Stimulated activated CD4-positive, alpha-beta T cell treated with anti-CD3 and anti-CD28 coated beads, TNF-alpha, amount 100 ng/mL, for 48 hours (primary cell): Measurements from ENCODE around the gene IBA57.
A peak's percentile ranks its signal among the peaks of the same experiment; 100 is the strongest.
"Not testable (repeated sequence)": the region's sequence is repeated elsewhere in the genome, so short reads cannot be mapped to it uniquely, and the experiment has no call there.

Experiments used
- DNase-seq, 3 donors: peaks; one replicate each; pipeline ENCODE4 v3.0.0-alpha.2; 2020; ENCODE audit warnings: low read depth in 3 of 3

IBA57 gene

GRCh38 chr1:228212966-228213844 lies 47.6 kb downstream of the IBA57 start:
- DNase-seq, result peak; percentile 79 to 96 (median 81)

- DNase-seq, result no peak
Observed at GRCh38 chr1:228213917-228214808, 48.6 kb downstream of the IBA57 start.

- DNase-seq, result no peak
Observed at GRCh38 chr1:228214921-228215662, 49.5 kb downstream of the IBA57 start.

- DNase-seq, result no peak
Observed at GRCh38 chr1:228215663-228216116, 50.1 kb downstream of the IBA57 start.

- no peak for DNase-seq
Observed at GRCh38 chr1:228216371-228217320, 51.0 kb downstream of the IBA57 start.

GRCh38 chr1:228217551-228218344 lies 52.1 kb downstream of the IBA57 start:
- no peak for DNase-seq

GRCh38 chr1:228218513-228219244 lies 53.1 kb downstream of the IBA57 start:
- DNase-seq, result no peak

GRCh38 chr1:228219245-228219961 lies 53.8 kb downstream of the IBA57 start:
- no peak for DNase-seq

- DNase-seq, result no peak
Observed at GRCh38 chr1:228219962-228220780, 54.6 kb downstream of the IBA57 start.

- DNase-seq, result not testable (repeated sequence)
Observed at GRCh38 chr1:228221097-228221496, 55.5 kb downstream of the IBA57 start.

- no peak for DNase-seq
Observed at GRCh38 chr1:228222548-228222947, 56.9 kb downstream of the IBA57 start.

- no peak for DNase-seq
Observed at GRCh38 chr1:228224198-228225164, 58.9 kb downstream of the IBA57 start.

- no peak for DNase-seq
Observed at GRCh38 chr1:228225165-228225710, 59.6 kb downstream of the IBA57 start.

- DNase-seq, result no peak
Observed at GRCh38 chr1:228225740-228226139, 60.1 kb downstream of the IBA57 start.

- DNase-seq, result no peak
Observed at GRCh38 chr1:228226141-228226874, 60.7 kb downstream of the IBA57 start.
